GM12878 (cell line): Measurements from ENCODE around the gene NARF. TPM values are rescaled to one million over a fixed set of nuclear protein-coding genes. Genes with fewer than 3 reads are reported as not detected.

ENCODE experiments used
- ATAC-seq: fragments of 200-7000 bp; cut with Tn5 transposase; 3 replicates; pipeline ENCODE4 v1.9.1; 2020; ENCODE audit warnings: mild to moderate bottlenecking, moderate library complexity
- BruUV-seq: library from RNA; stranded (reverse); fragments of 400-500 nt; replicated peaks from 2 replicates; lab custom pipeline; 2021; lab: Mats Ljungman, UMichigan
- CTCF ChIA-PET: fragments of 300-600 bp; sonication (Branson Sonifier 250); formaldehyde crosslinking; extraction: SDS; loops from one replicate; lab custom pipeline; 2021; ENCODE audit warnings: inconsistent platforms; lab: Yijun Ruan, JAX
- POLR2A ChIA-PET: fragments of 350-600 bp; formaldehyde crosslinking; extraction: SDS; loops from one replicate; lab custom pipeline; 2021; ENCODE audit warnings: inconsistent platforms; lab: Charles Lee
- RAD21 ChIA-PET: fragments of 300-600 bp; sonication (Branson Sonifier 250); formaldehyde crosslinking; loops from one replicate; lab custom pipeline; 2023; ENCODE audit warnings: antibody characterized with exemption; ENCODE audit not compliant: unreplicated experiment; lab: Charles Lee
- SMC1A ChIA-PET: fragments of 300-600 bp; sonication (Branson Sonifier 250); formaldehyde crosslinking; loops from one replicate; lab custom pipeline; 2023; ENCODE audit not compliant: unreplicated experiment, uncharacterized antibody; lab: Charles Lee
- DNase-seq: peaks from one replicate; pipeline ENCODE4 v3.0.0-alpha.2; 2011; ENCODE audit warnings: low read depth, low spot score
- FAIRE-seq: peaks from 3 replicates; lab custom pipeline; 2011; peaks lifted over from hg19 to GRCh38; lab: Jason Lieb, UNC
- H2AFZ ChIP-seq: 2 replicates; pipeline ENCODE4 v1.6.0; 2011; ENCODE audit warnings: low read depth, low read length, control low read depth; ENCODE audit not compliant: control insufficient read depth
- H3K27ac ChIP-seq: 2 replicates; pipeline ENCODE4 v1.5.1; 2011; ENCODE audit warnings: control low read depth; ENCODE audit not compliant: control insufficient read depth, insufficient read depth
- H3K27me3 ChIP-seq, 2 experiments: replicated peaks in 1 of 2; 2 replicates each; pipeline versions ENCODE4 v1.6.0 to v1.6.1; 2011; ENCODE audit warnings: low read length in 1 of 2; ENCODE audit not compliant: control insufficient read depth in 2 of 2, insufficient read depth in 2 of 2
- H3K36me3 ChIP-seq, 2 experiments: 2 replicates each; pipeline ENCODE4 v1.5.1; 2011; ENCODE audit warnings: low read length in 1 of 2; ENCODE audit not compliant: control insufficient read depth in 2 of 2, insufficient read depth in 2 of 2
- H3K4me1 ChIP-seq: 2 replicates; pipeline ENCODE4 v1.6.1; 2011; ENCODE audit warnings: mild to moderate bottlenecking, low read length, moderate library complexity, mixed read lengths; ENCODE audit not compliant: control insufficient read depth, insufficient read depth
- H3K4me2 ChIP-seq: 2 replicates; pipeline ENCODE4 v1.6.0; 2011; ENCODE audit warnings: control low read depth; ENCODE audit not compliant: control insufficient read depth, insufficient read depth
- H3K4me3 ChIP-seq: fragments of 200-600 bp; sonication (generic); 2 replicates; pipeline ENCODE4 v1.5.1; 2016
- H3K79me2 ChIP-seq: 2 replicates; pipeline ENCODE4 v1.6.0; 2011; ENCODE audit warnings: low read length; ENCODE audit not compliant: control insufficient read depth, insufficient read depth
- H3K9ac ChIP-seq: 2 replicates; pipeline ENCODE4 v1.8.0; 2011; ENCODE audit warnings: low read length, control low read depth, mixed read lengths; ENCODE audit not compliant: control insufficient read depth, insufficient read depth
- H3K9me3 ChIP-seq: replicated peaks from 3 replicates; pipeline ENCODE4 v1.5.1; 2011; ENCODE audit warnings: mild to moderate bottlenecking, low read length; ENCODE audit not compliant: control insufficient read depth, insufficient read depth
- H4K20me1 ChIP-seq: 2 replicates; pipeline ENCODE4 v1.6.0; 2011; ENCODE audit not compliant: control insufficient read depth, insufficient read depth
- BHLHE40 ChIP-seq, 2 experiments: fragments of 450-650 bp in 1 of 2; IDR thresholded peaks; 2 replicates each; pipeline ENCODE4 v1.6.1; 2011 to 2017; ENCODE audit warnings: low read depth in 2 of 2, borderline replicate concordance in 1 of 2, improper control_type of control experiment in 1 of 2, low read length in 1 of 2, mild to moderate bottlenecking in 1 of 2
- HDAC6 ChIP-seq: fragments of 200-600 bp; sonication (generic); IDR thresholded peaks from one replicate; pipeline ENCODE4 v1.8.0; 2017; ENCODE audit warnings: antibody characterized with exemption; ENCODE audit not compliant: unreplicated experiment
- KDM1A ChIP-seq: fragments of 200-600 bp; sonication (generic); IDR thresholded peaks from 2 replicates; pipeline ENCODE4 v1.6.1; 2016; ENCODE audit warnings: borderline replicate concordance
- POLR2AphosphoS2 ChIP-seq: IDR thresholded peaks from 2 replicates; pipeline ENCODE4 v1.6.1; 2011; ENCODE audit warnings: low read depth, mild to moderate bottlenecking, low read length, improper control_type of control experiment, moderate library complexity
- RAD51 ChIP-seq: fragments of 450-650 bp; IDR thresholded peaks from 2 replicates; pipeline ENCODE4 v1.6.1; 2016; ENCODE audit warnings: moderate library complexity, mild to moderate bottlenecking, inconsistent platforms
- WGBS: methylation state at CpG from one replicate; pipeline ENCODE4 v1.1.6; 2016; ENCODE audit warnings: low lambda C conversion rate; ENCODE audit not compliant: insufficient replicate concordance, insufficient coverage; ENCODE audit errors: missing lambda C conversion rate; 5-methylcytosine and 5-hydroxymethylcytosine counted together
- in situ Hi-C: fragments of 300-500 bp; cut with MboI; formaldehyde crosslinking; loops from 9 replicates; pipeline ENCODE4 v1.14.3; 2018; ENCODE audit warnings: mixed read lengths
- intact Hi-C: fragments of 100-400 bp; cut with micrococcal nuclease; formaldehyde crosslinking; loops from one replicate; pipeline ENCODE4 v1.14.2; 2022; ENCODE audit not compliant: unreplicated experiment
- polyA plus RNA-seq, 11 experiments: library from polyadenylated mRNA; depleted of rRNA in 4 of 11; unstranded in 6 of 11; stranded (reverse) in 5 of 11; fragments of >200 nt; fragmentation: Nextera tagmentation in 4 of 11; fragmentation: Illumina TruSeq in 1 of 11; extraction: Ambion mirVana in 4 of 11; extraction: Trizol in 1 of 11; gene quantifications; 1 replicate in 1 of 11; 2 replicates in 10 of 11; pipeline versions ENCODE4 v1.2.1 to v1.2.3, GENCODE V29; 2011 to 2016; ENCODE audit warnings: inconsistent platforms in 2 of 11, missing spikeins in 2 of 11, low read depth in 1 of 11
- total RNA-seq, 4 experiments: library from RNA; depleted of rRNA in 3 of 4; stranded (reverse); fragments of >200 nt in 3 of 4; fragmentation: Illumina TruSeq in 1 of 4; extraction: Trizol in 1 of 4; gene quantifications; 2 replicates each; pipeline versions ENCODE4 v1.2.1 to v1.2.3, GENCODE V29; 2013 to 2021

The NARF gene
- total and polyA plus RNA-seq, 10 of the 15 experiments (the other 5 are each of a cell fraction or from before 2014, with no cell fraction given) = 16.7 to 126 (median 47.5) TPM

GRCh38 chr17:82432017-82432416, 26.5 kb upstream of the NARF start:
- Histone ChIP-seq H3K27me3 (no peaks in the 10 kb centered on the region), H3K27ac (no peak overlapping the region), H3K9ac (no peak overlapping the region), H2AFZ (no peak overlapping the region), H4K20me1 (no peaks in the 10 kb centered on the region), H3K36me3 (no peaks in the 10 kb centered on the region), H3K4me3 (no peak overlapping the region), H3K79me2 (no peaks in the 10 kb centered on the region), H3K4me2 (no peak overlapping the region), H3K4me1 (peaks cover 3% of the 10 kb centered on the region), H3K9me3 (no peaks in the 10 kb centered on the region)
- no peak for FAIRE-seq
- ChIA-PET CTCF (no interaction called here), SMC1A (no interaction called here), RAD21 (no interaction called here), POLR2A (interaction anchor here (1.3 kb wide), 1 partner anchor 20 kb away, joined by 3 read pairs; no protein-coding TSS in a partner anchor)
- 71% methylated on average over 8 of the region's 8 CpGs for WGBS
- in situ Hi-C loops (no loop called here), intact Hi-C loops (no loop called here)
- no peak for DNase-seq
- no TSS peak for BruUV-seq
- no peak for ATAC-seq
- TF ChIP-seq POLR2AphosphoS2 (no peak), KDM1A (no peak), BHLHE40 (IDR thresholded peaks at IDR 0.05; ENCODE audit: borderline replicate concordance in 1 of 2, low read depth in 2 of 2, low read length in 1 of 2) (0 out of 4 replicates have a peak, but pooled peaks of 1 of the 2 experiments have one; percentile 23)

- no peak for TF ChIP-seq HDAC6
- TF ChIP-seq RAD51 = no peak
- Histone ChIP-seq H3K36me3 (no peaks in the 10 kb centered on the region), H3K4me3 (no peak overlapping the region), H3K79me2 (no peaks in the 10 kb centered on the region), H3K4me1 (peaks cover 3% of the 10 kb centered on the region), H3K9ac (no peak overlapping the region), H3K4me2 (no peak overlapping the region), H2AFZ (no peak overlapping the region), H4K20me1 (no peaks in the 10 kb centered on the region), H3K27ac (no peak overlapping the region), H3K27me3 (no peaks in the 10 kb centered on the region), H3K9me3 (no peaks in the 10 kb centered on the region)
- no peak for DNase-seq
- no peak for FAIRE-seq
- RAD21 ChIA-PET = no interaction called here
- WGBS = 91% methylated on average over 32 of the region's 32 CpGs
- SMC1A ChIA-PET = no interaction called here
- intact Hi-C loops (no loop called here), in situ Hi-C loops (no loop called here)
- no peak for ATAC-seq
- POLR2A ChIA-PET = interaction anchor here (0.6 to 1.0 kb wide), 2 partner anchors 16 to 85 kb away, joined by 3 read pairs; no protein-coding TSS in a partner anchor
- no TSS peak for BruUV-seq
- CTCF ChIA-PET = interaction anchor here (1.6 to 2.2 kb wide), 2 partner anchors 9 to 10 kb away, joined by 5 to 7 read pairs; no protein-coding TSS in a partner anchor
Measured at GRCh38 chr17:82433560-82434215, 24.9 kb upstream of the NARF start.
